BJ (cell line): ENCODE results near the gene CHD9. TPM values are rescaled to one million over a fixed set of nuclear protein-coding genes. Genes with fewer than 3 reads are reported as not detected.

Experiments used
- CTCF ChIA-PET: fragments of 350-600 bp; formaldehyde crosslinking; extraction: SDS; loops from one replicate; lab custom pipeline; 2021; ENCODE audit warnings: antibody characterized with exemption, inconsistent platforms; lab: Yijun Ruan, JAX
- POLR2A ChIA-PET: fragments of 300-600 bp; sonication (Branson Sonifier 250); formaldehyde crosslinking; extraction: SDS; loops from one replicate; lab custom pipeline; 2021; ENCODE audit warnings: antibody characterized with exemption; lab: Charles Lee
- DNase-seq: peaks from one replicate; pipeline ENCODE4 v3.0.0-alpha.2; 2011; ENCODE audit warnings: low read depth
- H3K27me3 ChIP-seq: 2 replicates; pipeline ENCODE4 v1.6.0; 2011; ENCODE audit warnings: low read length; ENCODE audit not compliant: control insufficient read depth, insufficient read depth
- H3K36me3 ChIP-seq: 2 replicates; pipeline ENCODE4 v1.5.1; 2011; ENCODE audit warnings: low read length; ENCODE audit not compliant: control insufficient read depth, insufficient read depth
- H3K4me3 ChIP-seq: 2 replicates; pipeline ENCODE4 v1.5.1; 2011; ENCODE audit warnings: low read depth, mild to moderate bottlenecking, control low read depth, low read length
- CTCF ChIP-seq: IDR thresholded peaks from 2 replicates; pipeline ENCODE4 v1.5.1; 2011; ENCODE audit warnings: low read depth, mild to moderate bottlenecking, control low read depth, inconsistent platforms, low read length, moderate library complexity; ENCODE audit not compliant: insufficient read depth
- polyA plus RNA-seq: library from polyadenylated mRNA; depleted of rRNA; stranded (reverse); fragments of >200 nt; gene quantifications from 2 replicates; pipeline ENCODE4 v1.2.3, GENCODE V29; 2011

The CHD9 gene
- polyA plus RNA-seq, 1 experiment = 13.1 TPM

GRCh38 chr16:53282328-53282727, 227.5 kb downstream of the CHD9 start:
- TF ChIP-seq CTCF = no peak
- no peak for DNase-seq
- H3K4me3 ChIP-seq = no peak overlapping the region
- H3K27me3 ChIP-seq = no peaks in the 10 kb centered on the region
- H3K36me3 ChIP-seq = peaks cover 8% of the 10 kb centered on the region
- POLR2A ChIA-PET = no interaction called here
- CTCF ChIA-PET = interaction anchor here (2.4 kb wide), 1 partner anchor 227 kb away, joined by 11 read pairs; no protein-coding TSS in a partner anchor

GRCh38 chr16:53282975-53283946, 228.5 kb downstream of the CHD9 start:
- CTCF ChIA-PET = interaction anchor here (0.7 to 2.4 kb wide), 7 partner anchors 10 to 227 kb away, joined by 3 to 11 read pairs (median 3); no protein-coding TSS in a partner anchor
- no peak for DNase-seq
- H3K36me3 ChIP-seq = peaks cover 6% of the 10 kb centered on the region
- H3K4me3 ChIP-seq = no peak overlapping the region
- peak; percentile 60 for TF ChIP-seq CTCF
- POLR2A ChIA-PET = no interaction called here
- H3K27me3 ChIP-seq = no peaks in the 10 kb centered on the region

GRCh38 chr16:53285236-53285635, 230.4 kb downstream of the CHD9 start:
- Histone ChIP-seq H3K36me3 (peaks cover 9% of the 10 kb centered on the region), H3K27me3 (no peaks in the 10 kb centered on the region), H3K4me3 (no peak overlapping the region)
- POLR2A ChIA-PET = no interaction called here
- DNase-seq = no peak
- no peak for TF ChIP-seq CTCF
- CTCF ChIA-PET = no interaction called here

GRCh38 chr16:53290520-53290919, 235.7 kb downstream of the CHD9 start:
- no peak for TF ChIP-seq CTCF
- ChIA-PET POLR2A (no interaction called here), CTCF (interaction anchor here (0.6 to 1.2 kb wide), 3 partner anchors 18 to 236 kb away, joined by 3 to 4 read pairs (median 3); partner anchors contain the start of gene CHD9)
- H3K4me3 ChIP-seq = no peak overlapping the region
- H3K36me3 ChIP-seq = peaks cover 15% of the 10 kb centered on the region
- no peak for DNase-seq
- H3K27me3 ChIP-seq = no peaks in the 10 kb centered on the region

- no peaks in the 10 kb centered on the region for H3K27me3 ChIP-seq
- DNase-seq = peak; percentile 37
- peaks cover 14% of the 10 kb centered on the region for H3K36me3 ChIP-seq
- H3K4me3 ChIP-seq = no peak overlapping the region
- POLR2A ChIA-PET = no interaction called here
- CTCF ChIA-PET = interaction anchor here (0.6 to 1.7 kb wide), 2 partner anchors 19 to 62 kb away, joined by 3 to 5 read pairs; no protein-coding TSS in a partner anchor
- no peak for TF ChIP-seq CTCF
These were observed 237.1 kb downstream of the CHD9 start for GRCh38 chr16:53291757-53292392.
